NT2/D1 (cell line): ENCODE data around the gene CYP24A1.
"Not testable (repeated sequence)": the region's sequence is repeated elsewhere in the genome, so short reads cannot be mapped to it uniquely, and the experiment has no call there.

Experiments
- DNase-seq: peaks from one replicate; pipeline ENCODE4 v3.0.0-alpha.2; 2011; ENCODE audit warnings: low read depth, low spot score
- H3K27me3 ChIP-seq: 2 replicates; pipeline ENCODE4 v1.6.0; 2011; ENCODE audit warnings: mild to moderate bottlenecking; ENCODE audit not compliant: insufficient read length, insufficient read depth
- H3K36me3 ChIP-seq: 2 replicates; pipeline ENCODE4 v1.6.1; 2011; ENCODE audit warnings: mild to moderate bottlenecking, low read length, mixed read lengths; ENCODE audit not compliant: insufficient read depth, insufficient read length
- H3K4me1 ChIP-seq: 2 replicates; pipeline ENCODE4 v1.5.1; 2011; ENCODE audit not compliant: insufficient read depth, insufficient read length
- H3K4me3 ChIP-seq: 2 replicates; pipeline ENCODE4 v1.5.1; 2011; ENCODE audit warnings: low read depth; ENCODE audit not compliant: insufficient read length
- H3K9ac ChIP-seq: 2 replicates; pipeline ENCODE4 v1.6.0; 2011; ENCODE audit warnings: low read depth; ENCODE audit not compliant: insufficient read length
- H3K9me3 ChIP-seq: 2 replicates; pipeline ENCODE4 v1.5.1; 2011; ENCODE audit warnings: mild to moderate bottlenecking, low read length; ENCODE audit not compliant: insufficient read depth
- SUZ12 ChIP-seq: IDR thresholded peaks from 2 replicates; pipeline ENCODE4 v1.6.1; 2011; ENCODE audit not compliant: insufficient read length, insufficient read depth; ENCODE audit errors: extremely low read depth
- YY1 ChIP-seq: IDR thresholded peaks from 2 replicates; pipeline ENCODE4 v1.6.1; 2011; ENCODE audit not compliant: insufficient read length, insufficient read depth
- ZNF274 ChIP-seq: IDR thresholded peaks from 2 replicates; pipeline ENCODE4 v1.6.1; 2011; ENCODE audit warnings: mild to moderate bottlenecking, low read depth, low read length

CYP24A1 gene

DNA sequence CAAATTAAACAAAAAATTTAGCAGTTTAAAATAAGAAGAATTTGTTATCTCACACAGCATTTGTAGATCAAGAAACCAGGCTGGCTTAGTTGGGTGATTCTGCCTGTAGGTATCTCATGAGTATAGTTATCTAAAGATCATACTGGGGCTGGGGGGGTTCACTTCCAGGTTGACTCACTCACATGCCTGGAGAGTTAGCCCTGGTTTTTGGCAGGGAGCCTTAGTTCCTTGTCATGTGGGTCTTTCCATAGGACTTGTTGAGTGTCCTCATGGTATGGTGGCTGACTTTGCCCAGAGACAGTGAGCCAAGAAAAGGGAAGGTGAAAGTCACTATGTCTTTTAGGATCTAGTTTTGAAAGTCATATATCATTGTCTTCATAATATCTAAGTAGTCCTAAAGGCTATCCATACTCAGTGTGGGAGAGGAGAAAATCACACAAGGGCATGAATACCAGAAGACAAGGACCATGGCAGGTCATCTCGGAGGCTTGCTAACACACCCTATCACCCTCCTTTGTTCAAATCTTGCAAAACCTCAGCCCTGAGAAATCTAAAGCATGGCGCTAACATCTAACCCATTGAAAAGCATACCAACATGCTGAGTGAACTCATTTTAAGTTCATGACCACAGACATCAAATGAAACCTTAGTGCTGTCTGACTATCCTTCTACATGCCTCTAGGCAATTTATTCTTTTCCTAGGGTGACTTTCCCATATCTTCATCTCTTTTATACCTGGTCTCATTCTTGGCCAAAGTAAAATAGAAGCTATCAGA, 39.2 kb downstream of the CYP24A1 start:
- no peaks in the 10 kb centered on the region for H3K36me3 ChIP-seq
- peaks cover 15% of the 10 kb centered on the region for H3K9me3 ChIP-seq
- no peak for DNase-seq
- H3K4me3 ChIP-seq = no peak overlapping the region
- TF ChIP-seq SUZ12 = no peak
- TF ChIP-seq ZNF274 = no peak
- no peak for TF ChIP-seq YY1
- H3K9ac ChIP-seq = no peak overlapping the region
- H3K4me1 ChIP-seq = peaks cover 4% of the 10 kb centered on the region
- no peaks in the 10 kb centered on the region for H3K27me3 ChIP-seq

- H3K9me3 ChIP-seq = peaks cover 15% of the 10 kb centered on the region; the same call in 1 of the 2 replicates
- no peak for DNase-seq
- TF ChIP-seq YY1 (no peak), ZNF274 (no peak), SUZ12 (no peak)
- H3K9ac ChIP-seq = no peak overlapping the region
- no peak overlapping the region for H3K4me3 ChIP-seq
- no peaks in the 10 kb centered on the region for H3K36me3 ChIP-seq
- H3K27me3 ChIP-seq = no peaks in the 10 kb centered on the region
- H3K4me1 ChIP-seq = peaks cover 4% of the 10 kb centered on the region
Measured at GRCh38 chr20:54133434-54134427, 40.1 kb downstream of the CYP24A1 start.

- H3K9ac ChIP-seq = no peak overlapping the region
- DNase-seq = peak; percentile 43
- no peaks in the 10 kb centered on the region for H3K27me3 ChIP-seq
- H3K9me3 ChIP-seq = peaks cover 15% of the 10 kb centered on the region; the same call in 1 of the 2 replicates
- peaks cover 4% of the 10 kb centered on the region for H3K4me1 ChIP-seq
- H3K36me3 ChIP-seq = no peaks in the 10 kb centered on the region
- no peak for TF ChIP-seq ZNF274
- no peak for TF ChIP-seq YY1
- TF ChIP-seq SUZ12 = no peak
- H3K4me3 ChIP-seq = no peak overlapping the region
Measured at GRCh38 chr20:54132612-54133433, 41.0 kb downstream of the CYP24A1 start.

- no peak for TF ChIP-seq SUZ12
Measured at GRCh38 chr20:54131675-54132611, 41.8 kb downstream of the CYP24A1 start.

DNA sequence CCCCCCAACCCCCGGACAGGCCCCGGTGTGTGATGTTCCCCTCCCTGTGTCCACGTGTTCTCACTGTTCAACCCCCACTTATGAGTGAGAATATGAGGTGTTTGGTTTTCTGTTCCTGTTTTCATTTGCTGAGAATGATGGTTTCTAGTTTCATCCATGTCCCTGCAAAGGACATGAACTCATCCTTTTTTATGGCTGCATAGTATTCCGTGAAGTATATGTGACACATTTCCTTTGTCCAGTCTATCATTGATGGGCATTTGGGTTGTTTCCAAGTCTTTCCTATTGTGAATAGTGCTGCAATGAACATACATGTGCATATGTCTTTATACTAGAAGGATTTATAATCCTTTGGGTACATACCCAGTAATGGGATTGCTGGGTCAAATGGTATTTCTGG, 42.7 kb downstream of the CYP24A1 start:
- H3K36me3 ChIP-seq, H3K27me3 ChIP-seq, H3K4me3 ChIP-seq, H3K9ac ChIP-seq, H3K4me1 ChIP-seq, DNase-seq: not testable (repeated sequence)
- H3K9me3 ChIP-seq = peaks cover 15% of the 10 kb centered on the region; the same call in 1 of the 2 replicates

More at GRCh38 chr20:54131675-54132611, 41.8 kb downstream of the CYP24A1 start:
- Histone ChIP-seq H3K36me3 (no peaks in the 10 kb centered on the region), H3K4me1 (peaks cover 4% of the 10 kb centered on the region), H3K9me3 (peaks cover 15% of the 10 kb centered on the region; the same call in 1 of the 2 replicates), H3K4me3 (no peak overlapping the region), H3K9ac (no peak overlapping the region), H3K27me3 (no peaks in the 10 kb centered on the region)
- DNase-seq = no peak

GRCh38 chr20:54129350-54129749, 44.4 kb downstream of the CYP24A1 start:
- Histone ChIP-seq H3K27me3 (no peaks in the 10 kb centered on the region), H3K4me1 (peaks cover 4% of the 10 kb centered on the region), H3K9ac (no peak overlapping the region), H3K4me3 (no peak overlapping the region), H3K9me3 (peaks cover 1% of the 10 kb centered on the region; the same call in 1 of the 2 replicates), H3K36me3 (no peaks in the 10 kb centered on the region)
- TF ChIP-seq ZNF274 = no peak
- TF ChIP-seq SUZ12 = no peak
- TF ChIP-seq YY1 = no peak
- no peak for DNase-seq
